Activated CD4-positive, alpha-beta memory T cell treated with anti-CD3 and anti-CD28 coated beads for 36 hours (primary cell): ENCODE results near the gene MFAP4. TPM values are rescaled to one million over a fixed set of nuclear protein-coding genes. Genes with fewer than 3 reads are reported as not detected.

Experiments used
- CTCF ChIA-PET: fragments of 350-600 bp; sonication (Branson Sonifier 250); formaldehyde crosslinking; loops from one replicate; lab custom pipeline; 2021; ENCODE audit warnings: antibody characterized with exemption, inconsistent platforms; lab: Charles Lee
- POLR2A ChIA-PET: fragments of 350-600 bp; sonication (Branson Sonifier 250); formaldehyde crosslinking; loops from one replicate; lab custom pipeline; 2021; ENCODE audit warnings: antibody characterized with exemption; lab: Charles Lee
- DNase-seq: peaks from one replicate; pipeline ENCODE4 v3.0.0-alpha.2; 2020
- H3K27ac Mint-ChIP-seq: one replicate; pipeline ENCODE4 v1.8.0; 2021; ENCODE audit warnings: mixed read lengths
- H3K27me3 Mint-ChIP-seq: one replicate; pipeline ENCODE4 v1.8.0; 2021; ENCODE audit warnings: mixed read lengths
- H3K36me3 Mint-ChIP-seq: one replicate; pipeline ENCODE4 v1.8.0; 2021; ENCODE audit warnings: mixed read lengths
- H3K4me1 Mint-ChIP-seq: one replicate; pipeline ENCODE4 v1.8.0; 2021; ENCODE audit warnings: low read depth, mixed read lengths
- H3K4me3 Mint-ChIP-seq: one replicate; pipeline ENCODE4 v1.8.0; 2021; ENCODE audit warnings: mild to moderate bottlenecking, mixed read lengths
- H3K9me3 Mint-ChIP-seq: one replicate; pipeline ENCODE4 v1.8.0; 2021; ENCODE audit warnings: mixed read lengths
- intact Hi-C: fragments of 100-400 bp; cut with micrococcal nuclease; formaldehyde crosslinking; loops from one replicate; pipeline ENCODE4 v1.15.1; 2023
- total RNA-seq, 2 experiments: library from RNA; stranded (reverse); gene quantifications; one replicate each; pipeline ENCODE4 v1.2.3, GENCODE V29; 2021

The MFAP4 gene
- total RNA-seq, 2 experiments from 2014 or later: not detected

- Mint-ChIP-seq H3K27ac (no peak overlapping the region), H3K4me3 (no peak overlapping the region), H3K4me1 (peaks cover 4% of the 10 kb centered on the region), H3K27me3 (no peaks in the 10 kb centered on the region), H3K9me3 (no peaks in the 10 kb centered on the region), H3K36me3 (no peaks in the 10 kb centered on the region)
- ChIA-PET CTCF (interaction anchor here (1.3 kb wide), 1 partner anchor 28 kb away, joined by 3 read pairs; no protein-coding TSS in a partner anchor), POLR2A (no interaction called here)
- DNase-seq: no peak
- intact Hi-C loops: no loop called here
Observed at GRCh38 chr17:19390951-19391350, 4.0 kb upstream of the MFAP4 start.

GRCh38 chr17:19388791-19389785 lies 2.1 kb upstream of the MFAP4 start:
- POLR2A ChIA-PET: no interaction called here
- CTCF ChIA-PET: interaction anchor here (1.2 kb wide), 1 partner anchor 26 kb away, joined by 7 read pairs; the partner anchor contains the start of gene B9D1
- Mint-ChIP-seq H3K9me3 (no peaks in the 10 kb centered on the region), H3K27me3 (no peaks in the 10 kb centered on the region), H3K36me3 (no peaks in the 10 kb centered on the region), H3K4me3 (no peak overlapping the region), H3K27ac (no peak overlapping the region), H3K4me1 (peaks cover 4% of the 10 kb centered on the region)
- no peak for DNase-seq
- intact Hi-C loops: no loop called here

GRCh38 chr17:19387921-19388521 lies 1.0 kb upstream of the MFAP4 start:
- peaks cover 1% of the 10 kb centered on the region for H3K36me3 Mint-ChIP-seq
- no peaks in the 10 kb centered on the region for H3K27me3 Mint-ChIP-seq
- no peak overlapping the region for H3K27ac Mint-ChIP-seq
- intact Hi-C loops: no loop called here
- CTCF ChIA-PET: no interaction called here
- no peaks in the 10 kb centered on the region for H3K9me3 Mint-ChIP-seq
- POLR2A ChIA-PET: no interaction called here
- peaks cover 4% of the 10 kb centered on the region for H3K4me1 Mint-ChIP-seq
- DNase-seq: no peak
- H3K4me3 Mint-ChIP-seq: no peak overlapping the region

- ChIA-PET CTCF (no interaction called here), POLR2A (interaction anchor here (0.9 kb wide), 1 partner anchor 8 kb away, joined by 5 read pairs; the partner anchor contains the start of gene MAPK7)
- no peaks in the 10 kb centered on the region for H3K9me3 Mint-ChIP-seq
- peaks cover 4% of the 10 kb centered on the region for H3K4me1 Mint-ChIP-seq
- DNase-seq: peak; percentile 23
- H3K4me3 Mint-ChIP-seq: no peak overlapping the region
- intact Hi-C loops: no loop called here
- no peak overlapping the region for H3K27ac Mint-ChIP-seq
- peaks cover 5% of the 10 kb centered on the region for H3K36me3 Mint-ChIP-seq
- no peaks in the 10 kb centered on the region for H3K27me3 Mint-ChIP-seq
Observed at GRCh38 chr17:19386051-19386929, 700 bp downstream of the MFAP4 start.

- intact Hi-C loops: no loop called here
- H3K36me3 Mint-ChIP-seq: peaks cover 12% of the 10 kb centered on the region
- H3K27me3 Mint-ChIP-seq: no peaks in the 10 kb centered on the region
- no peaks in the 10 kb centered on the region for H3K9me3 Mint-ChIP-seq
- H3K27ac Mint-ChIP-seq: no peak overlapping the region
- ChIA-PET POLR2A (no interaction called here), CTCF (no interaction called here)
- no peak overlapping the region for H3K4me3 Mint-ChIP-seq
- no peak for DNase-seq
- peaks cover 4% of the 10 kb centered on the region for H3K4me1 Mint-ChIP-seq
Observed at GRCh38 chr17:19385521-19385983, 1.4 kb downstream of the MFAP4 start.

- no peaks in the 10 kb centered on the region for H3K27me3 Mint-ChIP-seq
- no peak overlapping the region for H3K4me3 Mint-ChIP-seq
- H3K27ac Mint-ChIP-seq: no peak overlapping the region
- ChIA-PET CTCF (interaction anchor here (1.2 kb wide), 1 partner anchor 22 kb away, joined by 4 read pairs; the partner anchor contains the start of gene B9D1), POLR2A (no interaction called here)
- no peaks in the 10 kb centered on the region for H3K9me3 Mint-ChIP-seq
- DNase-seq: no peak
- H3K36me3 Mint-ChIP-seq: peaks cover 16% of the 10 kb centered on the region
- H3K4me1 Mint-ChIP-seq: peaks cover 4% of the 10 kb centered on the region
- intact Hi-C loops: no loop called here
Observed at GRCh38 chr17:19384723-19385391, 2.1 kb downstream of the MFAP4 start.

GRCh38 chr17:19383681-19384470 lies 3.1 kb downstream of the MFAP4 start:
- no peak overlapping the region for H3K27ac Mint-ChIP-seq
- no peaks in the 10 kb centered on the region for H3K27me3 Mint-ChIP-seq
- no peaks in the 10 kb centered on the region for H3K9me3 Mint-ChIP-seq
- POLR2A ChIA-PET: no interaction called here
- intact Hi-C loops: no loop called here
- H3K4me1 Mint-ChIP-seq: peaks cover 9% of the 10 kb centered on the region
- no peak overlapping the region for H3K4me3 Mint-ChIP-seq
- H3K36me3 Mint-ChIP-seq: peaks cover 19% of the 10 kb centered on the region
- DNase-seq: no peak
- CTCF ChIA-PET: interaction anchor here (1.2 kb wide), 1 partner anchor 21 kb away, joined by 4 read pairs; the partner anchor contains the start of gene B9D1

GRCh38 chr17:19382531-19383444 lies 4.2 kb downstream of the MFAP4 start:
- Mint-ChIP-seq H3K4me3 (no peak overlapping the region), H3K4me1 (peaks cover 10% of the 10 kb centered on the region), H3K27me3 (no peaks in the 10 kb centered on the region), H3K27ac (no peak overlapping the region), H3K36me3 (peaks cover 19% of the 10 kb centered on the region), H3K9me3 (no peaks in the 10 kb centered on the region)
- ChIA-PET POLR2A (no interaction called here), CTCF (interaction anchor here (0.6 kb wide), 1 partner anchor 65 kb away, joined by 3 read pairs; no protein-coding TSS in a partner anchor)
- intact Hi-C loops: no loop called here
- DNase-seq: no peak

- ChIA-PET POLR2A (no interaction called here), CTCF (no interaction called here)
- H3K4me3 Mint-ChIP-seq: no peak overlapping the region
- no peak for DNase-seq
- H3K9me3 Mint-ChIP-seq: no peaks in the 10 kb centered on the region
- H3K4me1 Mint-ChIP-seq: peaks cover 12% of the 10 kb centered on the region
- intact Hi-C loops: no loop called here
- no peaks in the 10 kb centered on the region for H3K27me3 Mint-ChIP-seq
- no peak overlapping the region for H3K27ac Mint-ChIP-seq
- peaks cover 19% of the 10 kb centered on the region for H3K36me3 Mint-ChIP-seq
Observed at GRCh38 chr17:19381741-19382444, 5.1 kb downstream of the MFAP4 start.
